Brain pericyte (primary cell): Measurements from ENCODE around the gene RASGRF1.
"Not testable (repeated sequence)": the region's sequence is repeated elsewhere in the genome, so short reads cannot be mapped to it uniquely, and the experiment has no call there.

Source experiments
- DNase-seq: peaks from one replicate; pipeline ENCODE4 v3.0.0-alpha.2; 2012; ENCODE audit warnings: low read depth, low spot score

Gene RASGRF1, protein sequence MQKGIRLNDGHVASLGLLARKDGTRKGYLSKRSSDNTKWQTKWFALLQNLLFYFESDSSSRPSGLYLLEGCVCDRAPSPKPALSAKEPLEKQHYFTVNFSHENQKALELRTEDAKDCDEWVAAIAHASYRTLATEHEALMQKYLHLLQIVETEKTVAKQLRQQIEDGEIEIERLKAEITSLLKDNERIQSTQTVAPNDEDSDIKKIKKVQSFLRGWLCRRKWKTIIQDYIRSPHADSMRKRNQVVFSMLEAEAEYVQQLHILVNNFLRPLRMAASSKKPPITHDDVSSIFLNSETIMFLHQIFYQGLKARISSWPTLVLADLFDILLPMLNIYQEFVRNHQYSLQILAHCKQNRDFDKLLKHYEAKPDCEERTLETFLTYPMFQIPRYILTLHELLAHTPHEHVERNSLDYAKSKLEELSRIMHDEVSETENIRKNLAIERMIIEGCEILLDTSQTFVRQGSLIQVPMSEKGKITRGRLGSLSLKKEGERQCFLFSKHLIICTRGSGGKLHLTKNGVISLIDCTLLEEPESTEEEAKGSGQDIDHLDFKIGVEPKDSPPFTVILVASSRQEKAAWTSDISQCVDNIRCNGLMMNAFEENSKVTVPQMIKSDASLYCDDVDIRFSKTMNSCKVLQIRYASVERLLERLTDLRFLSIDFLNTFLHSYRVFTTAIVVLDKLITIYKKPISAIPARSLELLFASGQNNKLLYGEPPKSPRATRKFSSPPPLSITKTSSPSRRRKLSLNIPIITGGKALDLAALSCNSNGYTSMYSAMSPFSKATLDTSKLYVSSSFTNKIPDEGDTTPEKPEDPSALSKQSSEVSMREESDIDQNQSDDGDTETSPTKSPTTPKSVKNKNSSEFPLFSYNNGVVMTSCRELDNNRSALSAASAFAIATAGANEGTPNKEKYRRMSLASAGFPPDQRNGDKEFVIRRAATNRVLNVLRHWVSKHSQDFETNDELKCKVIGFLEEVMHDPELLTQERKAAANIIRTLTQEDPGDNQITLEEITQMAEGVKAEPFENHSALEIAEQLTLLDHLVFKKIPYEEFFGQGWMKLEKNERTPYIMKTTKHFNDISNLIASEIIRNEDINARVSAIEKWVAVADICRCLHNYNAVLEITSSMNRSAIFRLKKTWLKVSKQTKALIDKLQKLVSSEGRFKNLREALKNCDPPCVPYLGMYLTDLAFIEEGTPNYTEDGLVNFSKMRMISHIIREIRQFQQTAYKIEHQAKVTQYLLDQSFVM (N-terminal part only)

DNA sequence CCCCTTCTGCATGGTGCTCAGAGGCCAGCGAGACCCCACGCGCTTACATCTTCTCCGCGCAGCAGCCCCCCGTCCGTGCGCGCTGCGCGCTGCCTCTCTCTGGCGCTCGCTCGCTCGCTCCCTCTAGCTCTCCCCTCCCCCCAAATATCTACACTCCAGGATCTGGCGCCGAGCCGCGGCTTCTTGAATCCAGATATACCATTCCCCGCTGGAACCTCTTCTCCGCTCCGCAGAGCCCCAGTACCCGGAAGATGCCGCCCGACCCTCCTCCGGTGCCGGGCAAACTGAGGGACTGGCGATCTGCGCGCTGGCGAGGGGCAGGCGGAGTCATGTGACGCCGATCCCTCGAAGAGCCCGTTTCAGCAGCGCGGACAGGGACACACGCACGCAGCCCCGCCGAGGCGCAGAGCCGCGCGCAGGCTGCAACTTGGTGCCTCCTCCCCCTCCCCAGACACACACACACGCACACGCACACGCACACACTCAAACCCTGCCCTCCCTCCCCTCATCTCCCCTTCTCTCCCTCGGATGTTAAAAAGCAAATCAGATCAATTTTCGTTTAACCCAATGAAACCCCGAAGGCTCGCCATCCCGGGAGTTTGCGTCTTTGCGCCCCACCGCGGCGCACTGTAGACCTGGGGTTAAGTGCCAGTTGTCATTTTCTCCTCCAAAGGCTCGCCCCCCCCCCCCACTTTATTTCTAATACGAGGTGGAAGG lies at the start of gene RASGRF1:
RASGRF1 (minus strand) TSS at position 294 of the 717 bp plus-strand sequence; CDS start at position 12, 282 bp downstream.
- DNase-seq = no peak

DNA sequence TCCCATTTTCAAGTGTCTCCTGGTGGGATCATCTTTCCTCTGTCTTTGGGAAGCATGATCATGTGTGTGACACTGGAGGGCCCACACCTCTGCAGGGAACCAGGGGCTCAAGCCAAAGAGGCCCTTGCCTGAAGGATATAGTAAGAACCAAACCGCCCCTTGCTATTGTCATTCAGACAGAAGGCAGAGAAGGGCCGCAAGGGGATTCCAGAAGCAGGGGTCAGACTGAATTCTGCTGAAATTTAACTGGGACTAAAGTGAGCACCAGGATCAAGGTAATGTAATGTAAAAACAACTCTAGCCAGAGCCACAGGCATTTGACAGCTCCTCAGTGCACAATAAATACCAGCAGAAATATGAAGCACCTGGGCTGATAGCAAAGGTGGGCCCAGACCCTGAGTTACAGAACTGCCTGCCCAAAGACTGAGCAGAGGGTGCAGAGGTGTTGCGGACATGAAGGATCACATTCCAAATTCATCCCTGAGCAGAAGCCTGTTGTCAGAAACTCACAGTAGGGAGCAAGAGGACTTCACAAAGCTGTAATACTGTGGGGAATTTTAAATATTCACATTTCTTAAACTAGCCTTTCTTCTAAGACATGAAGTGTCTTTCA lies 46.0 kb upstream of the RASGRF1 start:
- DNase-seq = no peak

DNA sequence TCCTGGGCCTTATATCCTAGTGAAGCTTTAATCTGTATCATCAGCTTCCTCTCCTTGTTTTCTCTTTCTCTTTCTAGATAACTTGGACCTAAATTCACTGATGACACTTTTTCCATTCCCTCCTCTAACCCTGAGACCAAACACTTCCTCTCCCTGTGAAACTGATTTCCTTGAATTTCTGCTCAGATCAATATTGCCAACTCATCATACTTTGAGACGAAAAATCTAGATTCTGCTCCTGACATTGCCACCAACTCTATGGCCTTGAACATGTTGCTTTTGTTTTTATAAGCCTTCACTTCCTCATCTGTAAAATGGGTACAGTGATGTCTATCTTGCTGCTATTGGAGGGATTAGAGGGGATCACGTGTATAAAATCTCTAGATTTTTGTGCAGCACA lies 42.7 kb upstream of the RASGRF1 start:
- DNase-seq = no peak

DNA sequence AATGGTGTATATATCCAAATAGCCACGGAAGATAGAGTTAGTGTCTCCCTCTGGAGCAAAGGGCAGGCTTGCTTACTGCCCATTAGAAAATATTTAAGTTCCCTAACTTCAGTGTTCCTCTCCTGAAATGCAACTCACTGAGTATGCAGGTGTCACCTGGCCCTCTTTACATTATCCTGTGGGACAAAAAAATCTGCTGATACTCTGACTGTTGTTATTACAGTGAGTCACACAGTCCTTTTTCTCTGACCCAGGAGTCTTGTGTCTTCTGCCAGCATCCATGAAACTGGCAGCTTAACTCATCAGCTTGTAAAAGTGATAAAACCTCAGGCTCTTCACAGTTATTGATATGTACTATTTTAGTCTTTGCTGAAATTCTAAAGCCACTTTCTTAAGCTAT lies 42.2 kb upstream of the RASGRF1 start:
- no peak for DNase-seq

DNA sequence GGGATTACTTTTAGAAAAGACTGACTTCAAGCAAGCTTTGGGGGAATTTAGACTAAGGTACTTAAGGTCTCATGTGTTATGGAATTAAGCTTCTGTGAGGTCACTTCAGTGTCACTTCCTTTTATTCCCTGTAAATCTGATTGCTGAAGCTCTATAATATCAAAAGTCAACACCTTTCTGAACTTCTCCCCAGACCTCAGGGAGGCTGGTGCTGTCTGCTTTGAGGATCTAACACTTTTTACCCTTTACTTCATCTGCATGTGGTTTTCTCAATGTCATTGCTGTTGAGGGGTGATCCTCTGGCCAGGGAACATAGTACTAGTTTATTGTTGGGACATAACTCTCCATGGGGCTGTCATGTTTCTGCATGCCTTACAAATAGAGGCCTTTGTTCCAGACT lies 41.8 kb upstream of the RASGRF1 start:
- no peak for DNase-seq

DNA sequence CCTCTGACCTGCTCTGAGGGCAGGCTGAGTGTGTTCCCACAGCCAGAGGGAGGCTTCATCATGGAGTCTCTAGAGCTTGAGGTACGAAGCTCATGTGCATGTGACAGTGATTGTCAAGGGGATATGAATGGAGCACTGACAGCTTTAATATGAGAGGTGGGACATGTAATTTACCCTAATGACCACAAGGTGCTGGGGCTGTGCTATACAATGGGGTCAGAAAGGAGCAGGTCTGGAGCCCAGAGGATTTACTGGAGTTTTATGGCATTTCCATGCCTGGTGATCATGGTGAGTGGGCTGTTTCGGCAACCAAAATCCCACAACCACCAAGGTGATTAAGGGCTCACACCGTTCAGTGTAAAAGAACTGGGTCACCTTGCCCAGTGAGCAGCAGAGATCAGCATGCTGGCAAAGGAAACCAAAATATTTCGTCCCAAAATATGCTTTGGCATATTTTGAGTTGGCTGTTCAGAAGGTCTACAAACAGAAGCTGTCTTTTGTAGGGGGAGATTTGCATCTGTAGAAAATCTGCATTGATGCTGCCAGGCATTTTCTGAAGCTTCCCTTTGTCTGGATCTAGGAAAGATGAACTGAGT lies 40.1 kb upstream of the RASGRF1 start:
- no peak for DNase-seq

DNA sequence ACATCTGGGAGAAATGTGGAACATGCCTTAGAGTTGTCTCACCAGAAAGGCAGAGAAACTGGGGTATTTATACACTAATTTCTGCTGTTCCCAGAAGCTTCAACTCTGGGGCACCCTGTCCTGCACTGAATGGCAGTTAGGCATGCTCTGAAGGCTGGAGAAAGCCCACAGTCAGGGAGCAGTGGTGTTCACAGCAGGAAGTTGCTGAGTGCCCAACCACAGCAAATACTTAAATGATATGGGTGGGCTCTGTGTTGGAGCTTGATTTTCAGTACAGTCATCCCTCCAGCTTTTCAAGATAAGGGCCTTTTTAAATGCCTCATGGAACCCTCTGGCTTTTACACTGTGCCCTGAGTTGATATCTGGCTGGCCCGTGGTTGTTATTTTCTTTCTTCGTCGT lies 38.7 kb upstream of the RASGRF1 start:
- no peak for DNase-seq

DNA sequence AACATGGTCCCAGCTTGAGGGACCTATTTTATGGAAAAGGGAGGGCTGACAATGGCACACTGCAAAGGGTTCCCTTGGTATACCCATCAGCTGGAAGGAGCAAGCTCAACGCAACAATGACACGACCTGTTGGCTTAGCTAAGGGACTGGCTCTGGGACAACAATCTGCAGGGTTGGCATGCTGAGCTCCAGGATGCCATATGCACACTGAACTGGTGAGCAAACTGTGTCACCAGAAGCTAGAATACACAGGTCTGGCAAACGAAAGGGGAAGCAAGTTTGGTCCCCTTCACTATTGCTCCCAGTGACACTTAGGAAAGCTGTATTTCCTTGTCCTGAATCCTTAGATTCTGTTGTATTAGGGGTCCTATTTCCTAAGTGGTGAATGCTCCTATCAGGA lies 38.0 kb upstream of the RASGRF1 start:
- DNase-seq = no peak

DNA sequence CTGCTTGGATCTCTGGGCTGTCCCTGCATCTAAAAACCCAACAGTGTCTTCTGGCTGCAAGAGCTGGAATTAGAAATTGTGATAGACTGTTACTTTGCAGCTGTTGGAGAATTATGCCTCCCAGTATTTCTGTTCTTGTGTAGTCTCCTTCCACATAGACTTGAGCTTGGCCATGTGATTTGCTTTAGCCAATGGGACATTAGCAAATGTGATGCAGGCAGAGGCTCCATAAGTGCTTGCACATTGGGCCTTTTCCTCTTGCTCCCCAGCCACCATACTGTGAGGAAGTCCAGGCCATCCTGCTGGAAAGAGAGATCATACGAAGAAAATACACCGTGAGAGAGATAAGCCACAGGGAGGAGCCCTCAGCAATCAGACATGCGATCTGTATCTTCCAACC lies 33.8 kb upstream of the RASGRF1 start:
- no peak for DNase-seq

DNA sequence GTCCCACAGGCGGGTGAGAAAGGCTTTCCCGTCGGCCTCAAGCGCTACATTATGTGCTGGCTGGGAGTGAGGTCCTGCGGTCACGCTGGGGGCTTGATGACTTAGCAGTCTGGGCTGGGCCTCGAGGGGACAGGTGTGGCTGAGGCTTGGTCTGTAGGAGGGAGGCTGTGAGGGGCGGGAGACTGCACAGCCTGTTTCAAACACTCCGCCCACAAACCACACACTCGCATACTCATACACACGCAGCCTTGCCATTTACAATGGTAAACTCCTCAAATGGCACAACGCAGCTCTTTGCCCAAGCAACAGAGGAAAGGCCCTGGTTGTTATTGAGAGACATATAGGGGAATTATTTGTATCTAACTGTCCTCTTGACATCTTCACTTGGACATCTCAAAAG lies 32.4 kb upstream of the RASGRF1 start:
- no peak for DNase-seq

DNA sequence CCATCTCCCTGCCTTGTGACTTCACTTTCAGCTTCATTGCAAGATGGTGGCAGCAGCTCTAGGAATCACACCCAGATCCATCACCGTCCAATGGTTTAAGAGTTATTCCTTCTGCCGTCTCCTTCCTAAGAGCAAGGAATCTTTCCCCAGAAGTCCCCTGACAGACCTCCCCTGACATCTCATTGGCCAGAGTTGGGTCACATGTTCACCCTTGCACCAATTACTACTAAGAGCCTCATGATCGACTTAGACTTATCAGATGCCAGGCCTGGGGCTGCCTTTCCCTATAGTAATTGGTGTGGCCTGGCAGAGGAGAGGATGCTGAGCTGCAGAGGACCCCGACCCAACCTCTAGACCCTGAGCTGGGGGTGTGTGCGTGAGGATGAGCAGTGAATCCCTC lies 31.8 kb upstream of the RASGRF1 start:
- no peak for DNase-seq

DNA sequence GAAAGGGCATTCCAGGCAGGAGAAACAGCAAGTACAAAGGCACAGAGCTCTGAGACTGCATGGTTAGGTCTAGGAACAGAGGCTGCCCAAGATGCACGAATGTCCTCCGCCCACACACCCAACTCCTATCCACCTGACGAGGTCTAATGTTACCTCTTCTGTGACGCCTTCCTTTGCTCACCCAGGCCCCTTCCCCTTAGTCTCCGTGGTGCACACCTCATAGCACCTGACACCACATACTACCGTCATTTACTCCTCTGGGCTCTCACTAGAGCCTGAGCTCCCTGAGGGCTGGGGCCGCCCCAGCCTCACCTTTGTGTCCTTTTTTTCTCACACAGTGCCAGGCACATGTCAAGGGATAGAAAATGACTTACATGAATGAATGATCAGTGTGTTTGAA lies 31.0 kb upstream of the RASGRF1 start:
- no peak for DNase-seq

DNA sequence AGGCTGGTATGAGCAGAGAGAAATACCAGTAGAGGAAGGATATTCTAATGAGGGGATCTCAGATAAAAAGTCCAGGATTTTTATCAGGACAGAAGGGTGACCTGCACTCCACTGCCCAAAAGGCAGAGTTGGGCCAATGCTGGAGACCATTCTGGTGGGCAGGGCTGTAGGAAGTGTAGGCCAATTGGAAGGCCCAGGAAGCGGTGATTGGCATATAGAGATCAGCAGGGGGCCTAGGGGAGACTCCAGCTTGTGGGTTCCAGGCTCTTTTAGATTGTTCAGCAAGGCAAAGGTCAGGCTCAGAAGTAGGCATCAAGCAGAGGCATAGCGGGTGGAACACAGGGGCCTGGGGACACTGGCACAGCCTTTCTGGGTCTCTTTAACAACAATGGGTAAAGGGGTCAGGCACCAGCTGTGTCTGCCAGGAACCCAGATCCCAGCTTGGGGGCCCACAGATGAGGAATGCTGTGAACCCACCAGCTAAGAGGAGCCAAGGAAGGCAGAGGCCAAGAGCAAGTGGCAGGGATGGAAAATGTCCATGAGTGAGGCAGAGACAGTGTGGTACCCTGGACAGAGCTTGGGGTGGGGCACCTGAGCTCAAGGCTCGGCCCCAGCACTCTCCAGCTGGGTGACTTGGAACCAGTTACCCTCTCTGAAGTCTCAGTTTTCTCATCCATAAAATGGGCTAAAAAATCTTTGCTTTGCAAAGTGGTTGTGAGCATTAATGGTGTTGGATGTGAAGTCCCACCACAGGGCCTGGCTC lies 27.0 kb upstream of the RASGRF1 start:
- DNase-seq = no peak

DNA sequence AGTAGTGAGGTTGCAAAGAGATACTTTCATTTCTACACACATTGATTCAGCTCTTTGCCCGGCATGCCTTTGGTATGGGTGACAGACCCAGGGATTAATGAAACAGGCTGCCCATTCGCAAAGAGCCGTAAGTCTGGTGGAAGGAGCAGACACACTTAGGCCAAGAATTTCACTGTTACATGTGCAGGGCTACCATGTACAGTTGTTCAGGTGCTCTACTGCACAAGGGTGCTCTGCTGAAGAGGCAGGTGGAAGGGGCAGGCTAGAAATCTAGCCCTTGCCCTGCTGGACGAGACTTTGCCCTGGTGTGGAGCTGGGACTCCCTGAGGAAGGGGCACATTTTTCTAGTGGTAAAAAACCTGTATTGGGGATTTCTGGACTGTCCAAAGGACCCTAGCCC lies 26.2 kb upstream of the RASGRF1 start:
- no peak for DNase-seq

DNA sequence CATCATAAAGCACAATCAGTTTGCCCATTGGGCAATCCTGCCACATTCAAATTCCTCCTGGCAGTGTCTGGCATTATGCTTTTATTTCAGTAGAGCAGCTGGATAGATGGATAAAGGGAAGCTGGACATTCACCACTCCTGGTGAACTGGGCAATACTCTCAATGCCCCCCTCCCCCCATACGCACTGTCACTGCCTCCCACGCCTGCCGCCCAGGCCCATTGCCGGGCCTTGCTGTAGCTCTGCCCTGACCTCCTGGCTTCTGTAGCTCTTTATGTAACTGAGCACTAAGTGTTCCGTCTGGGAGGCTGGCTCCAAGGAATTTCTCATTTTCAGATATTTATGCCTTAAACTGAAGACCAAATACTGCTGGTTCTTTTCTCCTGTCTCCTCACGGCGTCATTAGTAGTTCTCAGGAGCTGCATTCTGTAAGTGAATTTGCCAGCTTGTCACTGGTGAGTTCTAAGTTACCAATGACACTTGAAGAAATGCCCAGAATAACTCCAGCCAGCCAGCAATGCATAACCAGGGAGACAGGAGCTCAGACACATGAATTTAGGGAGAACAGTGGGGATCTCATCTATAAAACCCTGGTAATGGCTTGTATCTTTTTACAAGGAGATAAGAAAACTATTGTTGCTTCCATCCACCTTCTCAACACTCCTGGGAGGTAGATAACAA lies 25.5 kb upstream of the RASGRF1 start:
- DNase-seq = no peak

DNA sequence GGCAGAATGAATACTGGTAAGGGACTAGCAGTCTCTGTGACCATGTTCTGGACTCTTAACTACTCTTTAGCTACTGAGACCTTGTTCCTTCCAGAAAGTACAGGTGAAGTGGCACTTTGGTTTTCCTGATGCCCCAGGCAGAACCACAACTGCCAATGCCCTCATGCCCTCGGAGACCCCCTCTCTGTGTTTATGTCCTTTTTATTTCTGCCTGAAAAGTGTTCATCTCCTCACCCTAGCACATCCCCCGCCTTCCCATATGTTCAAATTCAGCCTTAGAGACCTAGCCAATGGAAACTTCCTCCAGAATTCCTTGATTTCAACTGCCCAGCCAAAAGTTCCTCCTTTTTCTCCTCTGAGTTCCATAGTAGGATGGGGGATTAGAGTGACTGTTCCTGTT lies 23.3 kb upstream of the RASGRF1 start:
- no peak for DNase-seq

DNA sequence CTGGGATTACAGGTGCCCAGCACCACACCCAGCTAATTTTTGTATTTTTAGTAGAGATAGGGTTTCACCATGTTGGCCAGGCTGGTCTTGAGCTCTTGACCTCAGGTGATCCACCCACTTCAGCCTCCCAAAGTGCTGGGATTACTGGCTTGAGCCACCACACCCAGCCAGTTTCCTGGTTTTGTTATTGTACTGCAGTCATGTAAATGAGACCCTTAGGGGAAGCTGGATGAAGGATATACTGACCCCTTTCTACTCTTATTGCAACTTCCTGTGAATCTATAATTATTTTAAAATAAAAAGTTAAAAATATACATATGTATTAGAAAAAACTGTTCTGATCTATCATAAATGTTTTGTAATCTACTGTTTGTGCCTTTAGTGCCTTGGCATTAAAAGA lies 20.8 kb upstream of the RASGRF1 start:
- not testable (repeated sequence) for DNase-seq

DNA sequence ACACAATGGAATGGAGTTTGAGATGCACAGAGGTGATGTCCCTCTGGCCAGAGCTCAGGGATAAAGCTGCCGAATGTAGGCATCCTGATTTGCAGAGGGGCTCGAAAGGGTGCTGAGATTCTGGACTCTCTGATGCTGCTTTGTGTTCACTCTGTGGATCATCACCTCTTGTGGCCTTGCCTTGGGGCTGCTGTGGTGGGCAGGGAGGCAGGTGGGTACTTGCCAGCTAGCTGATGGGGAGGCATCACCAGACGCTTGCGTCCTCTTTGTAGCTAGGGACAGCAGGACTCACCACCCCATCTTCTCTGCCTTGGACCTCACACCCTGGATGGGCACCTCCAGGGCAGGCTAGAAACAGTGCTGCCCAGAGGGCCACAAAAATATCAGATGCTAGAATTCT lies 14.6 kb upstream of the RASGRF1 start:
- DNase-seq = no peak

DNA sequence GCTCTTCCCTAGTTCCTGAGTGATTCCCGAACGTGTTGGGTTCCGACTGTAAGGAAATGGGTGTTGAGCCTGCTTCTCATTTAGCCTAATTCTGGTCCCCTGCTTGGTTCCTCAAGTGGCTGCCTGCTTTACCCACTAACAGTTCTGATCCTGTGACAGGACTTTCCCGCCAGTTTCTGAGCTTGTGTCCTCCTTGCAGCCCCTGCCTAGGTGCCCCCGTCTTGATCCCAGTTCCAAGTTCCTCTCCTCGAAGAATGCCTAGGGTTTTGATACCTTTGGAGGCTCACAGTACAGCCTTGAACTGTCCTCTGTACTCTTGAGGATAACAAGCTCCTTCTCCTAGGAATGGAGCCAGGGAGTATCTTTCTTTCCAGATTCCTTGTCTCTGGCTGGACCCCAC lies 12.0 kb upstream of the RASGRF1 start:
- DNase-seq = no peak
